ENCODE results near the gene SSNA1.

GRCh38 chr9:137201205-137201868 is 12.9 kb downstream of the SSNA1 start:
- TF ChIP-seq, protein P1, sequence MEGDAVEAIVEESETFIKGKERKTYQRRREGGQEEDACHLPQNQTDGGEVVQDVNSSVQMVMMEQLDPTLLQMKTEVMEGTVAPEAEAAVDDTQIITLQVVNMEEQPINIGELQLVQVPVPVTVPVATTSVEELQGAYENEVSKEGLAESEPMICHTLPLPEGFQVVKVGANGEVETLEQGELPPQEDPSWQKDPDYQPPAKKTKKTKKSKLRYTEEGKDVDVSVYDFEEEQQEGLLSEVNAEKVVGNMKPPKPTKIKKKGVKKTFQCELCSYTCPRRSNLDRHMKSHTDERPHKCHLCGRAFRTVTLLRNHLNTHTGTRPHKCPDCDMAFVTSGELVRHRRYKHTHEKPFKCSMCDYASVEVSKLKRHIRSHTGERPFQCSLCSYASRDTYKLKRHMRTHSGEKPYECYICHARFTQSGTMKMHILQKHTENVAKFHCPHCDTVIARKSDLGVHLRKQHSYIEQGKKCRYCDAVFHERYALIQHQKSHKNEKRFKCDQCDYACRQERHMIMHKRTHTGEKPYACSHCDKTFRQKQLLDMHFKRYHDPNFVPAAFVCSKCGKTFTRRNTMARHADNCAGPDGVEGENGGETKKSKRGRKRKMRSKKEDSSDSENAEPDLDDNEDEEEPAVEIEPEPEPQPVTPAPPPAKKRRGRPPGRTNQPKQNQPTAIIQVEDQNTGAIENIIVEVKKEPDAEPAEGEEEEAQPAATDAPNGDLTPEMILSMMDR (IDR thresholded peaks at IDR 0.05; ENCODE audit: poor library complexity, severe bottlenecking): no peak
- no peak for TF ChIP-seq POLR2AphosphoS5 (IDR thresholded peaks at IDR 0.05)
- no peak for TF ChIP-seq RAD21 (conservative IDR thresholded peaks at IDR 0.05)

Measured in neural cell (in vitro differentiated cells).